GM13976 (cell line): Measurements from ENCODE around the gene SMIM20.
"Not testable (repeated sequence)": the region's sequence is repeated elsewhere in the genome, so short reads cannot be mapped to it uniquely, and the experiment has no call there.

Experiments used
- DNase-seq: peaks from one replicate; pipeline ENCODE4 v3.0.0; 2012; ENCODE audit warnings: low spot score
- in situ Hi-C: fragments of 300-500 bp; cut with MboI; formaldehyde crosslinking; loops from one replicate; pipeline ENCODE4 v1.12.0; 2022; ENCODE audit warnings: low sequenced_read_pairs, mixed read lengths, inconsistent platforms; ENCODE audit not compliant: unreplicated experiment
- TF ChIP-seq, protein P1 (sequence below): IDR thresholded peaks from 2 replicates; pipeline ENCODE4 v1.5.1; 2012; ENCODE audit warnings: borderline replicate concordance, mild to moderate bottlenecking; ENCODE audit not compliant: insufficient read depth; ENCODE audit errors: extremely low read depth, missing control alignments, control extremely low read depth

Gene SMIM20

DNA sequence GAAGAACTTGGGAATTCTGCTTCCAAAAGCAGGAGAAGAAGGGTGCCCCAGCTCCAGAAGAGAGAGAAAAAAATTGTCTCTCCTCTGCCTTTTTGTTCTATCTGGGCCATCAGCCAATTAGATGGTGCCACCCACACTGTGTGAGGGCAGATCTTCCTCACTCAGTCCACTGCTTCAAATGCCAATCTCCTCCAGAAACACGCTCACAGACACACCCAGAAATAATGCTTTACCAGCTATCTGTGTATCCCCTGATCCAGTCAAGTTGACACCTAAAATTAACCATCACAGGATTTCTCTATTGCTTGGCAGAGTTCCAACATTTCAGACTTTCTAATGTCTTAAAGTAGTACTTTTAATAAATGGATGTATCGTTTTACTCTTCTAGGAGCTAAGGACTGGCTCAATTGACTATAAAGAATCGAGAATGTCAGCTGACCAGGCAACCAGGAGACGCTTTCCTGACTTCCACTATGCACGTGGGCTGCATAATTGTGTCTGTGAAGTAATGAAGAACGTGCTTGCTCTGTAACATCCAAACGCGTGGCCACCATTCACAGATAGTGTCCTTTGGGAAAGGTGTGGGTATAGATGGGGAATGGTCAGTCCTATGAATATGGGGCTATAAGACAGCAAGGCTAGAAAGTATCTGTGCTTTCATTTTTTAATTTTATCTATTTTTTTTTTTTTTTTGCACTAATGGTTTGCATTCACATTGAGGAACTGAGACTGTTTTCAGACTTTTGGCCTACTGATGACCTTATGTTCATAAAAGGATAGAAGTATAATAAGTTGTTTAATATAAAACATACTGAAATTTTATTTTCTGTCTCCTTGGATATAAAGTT is 9.9 kb upstream of the SMIM20 start:
- TF ChIP-seq, protein P1, sequence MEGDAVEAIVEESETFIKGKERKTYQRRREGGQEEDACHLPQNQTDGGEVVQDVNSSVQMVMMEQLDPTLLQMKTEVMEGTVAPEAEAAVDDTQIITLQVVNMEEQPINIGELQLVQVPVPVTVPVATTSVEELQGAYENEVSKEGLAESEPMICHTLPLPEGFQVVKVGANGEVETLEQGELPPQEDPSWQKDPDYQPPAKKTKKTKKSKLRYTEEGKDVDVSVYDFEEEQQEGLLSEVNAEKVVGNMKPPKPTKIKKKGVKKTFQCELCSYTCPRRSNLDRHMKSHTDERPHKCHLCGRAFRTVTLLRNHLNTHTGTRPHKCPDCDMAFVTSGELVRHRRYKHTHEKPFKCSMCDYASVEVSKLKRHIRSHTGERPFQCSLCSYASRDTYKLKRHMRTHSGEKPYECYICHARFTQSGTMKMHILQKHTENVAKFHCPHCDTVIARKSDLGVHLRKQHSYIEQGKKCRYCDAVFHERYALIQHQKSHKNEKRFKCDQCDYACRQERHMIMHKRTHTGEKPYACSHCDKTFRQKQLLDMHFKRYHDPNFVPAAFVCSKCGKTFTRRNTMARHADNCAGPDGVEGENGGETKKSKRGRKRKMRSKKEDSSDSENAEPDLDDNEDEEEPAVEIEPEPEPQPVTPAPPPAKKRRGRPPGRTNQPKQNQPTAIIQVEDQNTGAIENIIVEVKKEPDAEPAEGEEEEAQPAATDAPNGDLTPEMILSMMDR: no peak
- DNase-seq: peak; percentile 33
- in situ Hi-C loops: no loop called here

DNA sequence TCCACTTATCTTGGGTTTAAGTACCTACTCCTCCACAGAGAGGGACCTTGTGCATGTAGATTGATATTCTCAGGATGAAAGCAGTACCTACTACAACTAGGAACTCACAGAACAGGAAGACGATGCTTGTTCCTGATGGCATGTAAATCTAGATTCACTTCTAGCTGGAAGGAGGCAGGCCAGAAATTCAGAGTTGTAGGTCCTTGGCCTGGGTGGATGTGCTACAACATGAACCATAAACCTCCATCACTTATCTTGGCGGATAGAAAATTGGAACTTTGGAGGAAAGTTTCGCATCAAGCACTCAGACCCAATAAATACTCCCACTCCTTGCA is 9.3 kb upstream of the SMIM20 start:
- DNase-seq: no peak
- TF ChIP-seq, protein P1: no peak
- in situ Hi-C loops: no loop called here

DNA sequence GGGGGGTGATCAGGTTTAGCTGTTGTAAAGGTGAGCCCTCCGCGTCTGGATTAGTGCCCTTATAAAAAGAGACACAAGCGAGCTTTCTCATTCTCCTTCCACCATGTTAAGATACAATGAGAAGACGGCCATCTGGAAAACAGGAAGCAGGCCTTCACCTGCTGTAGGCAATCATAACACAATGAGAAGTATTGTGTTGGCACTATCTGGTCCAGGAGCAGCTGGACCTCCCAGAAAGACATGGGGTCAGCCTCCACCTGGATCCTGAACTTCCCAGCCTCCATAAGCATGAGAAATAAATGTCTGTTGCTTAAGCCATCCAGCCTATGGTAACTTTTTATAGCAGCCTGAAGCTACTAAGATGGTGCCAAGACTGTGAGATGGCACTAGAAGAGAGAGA is 8.6 kb upstream of the SMIM20 start:
- no peak for DNase-seq
- in situ Hi-C loops: no loop called here
- TF ChIP-seq, protein P1: no peak

DNA sequence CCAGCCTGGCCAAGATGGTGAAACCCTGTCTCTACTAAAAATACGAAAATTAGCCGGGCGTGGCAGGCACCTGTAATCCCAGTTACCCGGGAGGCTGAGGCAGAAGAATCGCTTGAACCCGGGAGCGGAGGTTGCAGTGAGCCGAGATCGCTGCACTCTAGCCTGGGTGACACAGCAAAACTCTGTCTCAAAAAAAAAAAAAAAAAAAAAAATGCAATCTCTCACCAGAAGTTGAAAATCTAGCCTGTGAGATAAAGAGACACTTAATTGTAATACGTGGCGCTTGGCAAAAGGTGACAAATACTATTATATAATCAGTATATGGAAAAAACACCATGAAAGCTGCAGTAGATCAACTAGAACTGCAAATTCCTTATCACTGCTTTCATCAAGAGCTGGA is 7.9 kb upstream of the SMIM20 start:
- DNase-seq, in situ Hi-C loops: not testable (repeated sequence)

DNA sequence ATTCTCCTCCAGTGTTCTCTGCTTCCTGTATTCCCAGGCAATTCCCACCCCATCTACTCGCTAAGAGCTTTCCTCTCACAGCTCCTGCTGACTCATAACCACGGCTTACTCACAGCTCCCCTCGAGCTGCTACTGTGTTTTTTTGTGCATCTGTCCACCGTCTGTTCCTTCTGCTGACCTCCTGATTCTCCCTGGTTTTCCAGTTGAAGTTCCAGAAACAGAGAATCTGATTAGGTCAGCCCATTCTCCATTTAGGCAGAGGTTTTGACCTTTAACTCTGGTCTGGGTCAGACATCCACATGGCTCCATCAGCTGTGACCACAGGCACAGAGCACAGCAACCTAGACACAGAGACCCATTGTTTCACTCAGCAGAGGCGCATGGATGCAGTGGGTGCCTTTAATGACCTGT is 5.5 kb upstream of the SMIM20 start:
- DNase-seq: no peak

DNA sequence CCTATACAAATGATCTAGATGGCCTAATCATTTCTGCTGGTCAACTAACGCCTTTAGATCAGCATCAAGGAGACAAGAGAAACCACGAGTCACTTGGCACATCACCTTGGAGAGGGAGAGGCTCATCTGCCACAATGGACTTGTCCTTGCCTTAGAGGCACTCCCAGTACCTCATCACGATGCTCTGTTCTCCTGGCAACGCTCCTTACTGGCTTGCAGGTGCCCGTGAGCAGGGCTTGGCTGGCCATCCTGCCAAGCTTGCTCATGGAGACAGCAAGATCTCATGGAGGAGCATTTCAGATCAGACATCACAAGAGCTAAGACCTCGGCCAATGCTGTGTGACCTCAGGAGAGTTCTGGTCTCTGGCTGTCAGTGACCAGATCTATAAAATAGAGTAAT is 2.7 kb upstream of the SMIM20 start:
- TF ChIP-seq, protein P1: no peak
- in situ Hi-C loops: no loop called here

More for the DNA sequence above, 5.5 kb upstream of the SMIM20 start:
- TF ChIP-seq, protein P1: no peak
- in situ Hi-C loops: no loop called here

DNA sequence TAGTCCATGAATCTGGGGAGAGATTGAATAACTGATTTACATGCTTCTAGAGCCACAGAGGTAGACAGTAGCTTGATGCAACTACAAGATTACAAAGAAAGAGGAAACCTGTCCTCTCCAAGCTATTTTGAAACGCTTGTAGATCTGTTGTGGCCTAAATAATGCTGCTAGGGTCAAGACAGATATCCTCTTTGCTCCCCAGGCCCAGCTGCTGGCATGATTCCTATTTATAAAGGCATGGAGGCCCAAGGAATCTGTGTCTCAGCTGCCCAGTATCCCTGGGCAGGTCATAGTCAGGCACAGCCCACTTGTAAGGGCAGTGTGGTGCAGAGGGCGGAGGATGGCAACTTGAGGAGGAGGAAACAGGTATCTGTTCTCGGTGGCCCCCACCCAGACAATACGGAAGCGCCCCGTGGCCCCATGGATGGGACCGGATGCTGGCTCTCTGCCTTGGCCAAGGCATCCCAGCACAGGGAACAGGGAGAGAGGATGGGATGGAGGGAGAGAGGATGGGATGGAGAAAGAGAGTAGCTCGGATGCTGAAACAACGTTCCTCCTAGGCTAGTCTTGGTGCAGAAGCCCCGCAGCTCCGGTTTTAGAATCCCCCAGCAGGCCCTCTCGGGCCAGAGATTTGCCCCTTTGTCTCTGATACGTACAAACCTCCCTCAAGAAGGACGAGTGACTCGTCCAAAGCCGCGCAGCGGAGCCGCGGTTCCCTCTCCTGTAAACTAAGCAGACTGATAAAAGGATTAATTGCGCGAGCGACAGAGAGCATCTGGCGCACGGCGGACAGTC is 767 bp upstream of the SMIM20 start:
- in situ Hi-C loops: no loop called here
- TF ChIP-seq, protein P1: no peak
- peak; percentile 46 for DNase-seq

More for the DNA sequence above, 2.7 kb upstream of the SMIM20 start:
- no peak for DNase-seq
